GM12878 (cell line): Measurements from ENCODE around the gene LDLRAD4. TPM values are rescaled to one million over a fixed set of nuclear protein-coding genes. Genes with fewer than 3 reads are reported as not detected.

Experiments used
- ATF2 ChIP-seq: IDR thresholded peaks from 2 replicates; pipeline ENCODE4 v1.6.1; 2012; ENCODE audit warnings: low read length, inconsistent platforms
- ATF7 ChIP-seq: fragments of 450-650 bp; IDR thresholded peaks from 2 replicates; pipeline ENCODE4 v1.6.1; 2016; ENCODE audit warnings: low read depth, mild to moderate bottlenecking
- BCL11A ChIP-seq: IDR thresholded peaks from 2 replicates; pipeline ENCODE4 v1.6.1; 2011; ENCODE audit warnings: low read depth, low read length
- BMI1 ChIP-seq: fragments of 450-650 bp; IDR thresholded peaks from 2 replicates; pipeline ENCODE4 v1.6.1; 2016; ENCODE audit warnings: mild to moderate bottlenecking, moderate library complexity, borderline replicate concordance
- CBFB ChIP-seq: IDR thresholded peaks from 2 replicates; pipeline ENCODE4 v1.6.1; 2016; ENCODE audit warnings: antibody characterized with exemption, low read depth
- CHD2 ChIP-seq: IDR thresholded peaks from 2 replicates; pipeline ENCODE4 v1.6.1; 2011; ENCODE audit warnings: low read depth, low read length, improper control_type of control experiment, borderline replicate concordance
- EED ChIP-seq: sonication (generic); IDR thresholded peaks from 2 replicates; pipeline ENCODE4 v1.6.1; 2016; ENCODE audit warnings: antibody characterized with exemption, low read depth
- EZH2 ChIP-seq: IDR thresholded peaks from 2 replicates; pipeline ENCODE4 v1.6.1; 2012; ENCODE audit warnings: low read depth, mild to moderate bottlenecking, control low read depth, inconsistent platforms, low read length, borderline replicate concordance; ENCODE audit not compliant: control insufficient read depth
- JUNB ChIP-seq: IDR thresholded peaks from 2 replicates; pipeline ENCODE4 v1.6.1; 2016; ENCODE audit warnings: antibody characterized with exemption, mild to moderate bottlenecking
- MTA2 ChIP-seq: fragments of 450-650 bp; IDR thresholded peaks from 2 replicates; pipeline ENCODE4 v1.6.1; 2016; ENCODE audit warnings: low read depth, mild to moderate bottlenecking, moderate library complexity
- NFIC ChIP-seq: IDR thresholded peaks from 2 replicates; pipeline ENCODE4 v1.6.1; 2012; ENCODE audit warnings: low read depth, mild to moderate bottlenecking, inconsistent platforms, low read length, moderate library complexity
- NFYA ChIP-seq: IDR thresholded peaks from 2 replicates; pipeline ENCODE4 v1.6.1; 2011; ENCODE audit warnings: low read depth, mild to moderate bottlenecking, low read length, improper control_type of control experiment, borderline replicate concordance
- NKRF ChIP-seq: fragments of 450-650 bp; conservative IDR thresholded peaks from 2 replicates; pipeline ENCODE4 v1.6.1; 2017; ENCODE audit warnings: mild to moderate bottlenecking, moderate library complexity
- RELB ChIP-seq: fragments of 450-650 bp; IDR thresholded peaks from 2 replicates; pipeline ENCODE4 v1.6.1; 2017; ENCODE audit warnings: low read depth, mild to moderate bottlenecking, moderate library complexity
- SMC3 ChIP-seq: IDR thresholded peaks from 2 replicates; pipeline ENCODE4 v1.6.1; 2011; ENCODE audit warnings: low read length, improper control_type of control experiment, borderline replicate concordance
- STAT1 ChIP-seq: fragments of 450-650 bp; conservative IDR thresholded peaks from 2 replicates; pipeline ENCODE4 v1.6.1; 2014; ENCODE audit warnings: antibody characterized with exemption, mild to moderate bottlenecking
- STAT3 ChIP-seq: IDR thresholded peaks from 2 replicates; pipeline ENCODE4 v1.6.1; 2011; ENCODE audit warnings: low read depth, low read length, improper control_type of control experiment
- TAF1 ChIP-seq: IDR thresholded peaks from 2 replicates; pipeline ENCODE4 v1.6.1; 2011; ENCODE audit warnings: mild to moderate bottlenecking, low read depth, low read length, borderline replicate concordance
- USF2 ChIP-seq: IDR thresholded peaks from 2 replicates; pipeline ENCODE4 v1.6.1; 2011; ENCODE audit warnings: low read depth, low read length, improper control_type of control experiment, borderline replicate concordance
- ZBED1 ChIP-seq: IDR thresholded peaks from 2 replicates; pipeline ENCODE4 v1.6.1; 2016; ENCODE audit warnings: borderline replicate concordance
- polyA plus RNA-seq, 11 experiments: library from polyadenylated mRNA; depleted of rRNA in 4 of 11; unstranded in 6 of 11; stranded (reverse) in 5 of 11; fragments of >200 nt; fragmentation: Nextera tagmentation in 4 of 11; fragmentation: Illumina TruSeq in 1 of 11; extraction: Ambion mirVana in 4 of 11; extraction: Trizol in 1 of 11; gene quantifications; 1 replicate in 1 of 11; 2 replicates in 10 of 11; pipeline versions ENCODE4 v1.2.1 to v1.2.3, GENCODE V29; 2011 to 2016; ENCODE audit warnings: inconsistent platforms in 2 of 11, missing spikeins in 2 of 11, low read depth in 1 of 11
- total RNA-seq, 4 experiments: library from RNA; depleted of rRNA in 3 of 4; stranded (reverse); fragments of >200 nt in 3 of 4; fragmentation: Illumina TruSeq in 1 of 4; extraction: Trizol in 1 of 4; gene quantifications; 2 replicates each; pipeline versions ENCODE4 v1.2.1 to v1.2.3, GENCODE V29; 2013 to 2021
- TF ChIP-seq, protein P1 (sequence below): fragments of 450-650 bp; IDR thresholded peaks from 2 replicates; pipeline ENCODE4 v1.6.1; 2017; ENCODE audit warnings: mild to moderate bottlenecking, low read depth, inconsistent platforms; ENCODE audit not compliant: poor library complexity, severe bottlenecking
- TF ChIP-seq, protein P2 (sequence below): IDR thresholded peaks from 2 replicates; pipeline ENCODE4 v1.6.1; 2011; ENCODE audit warnings: mild to moderate bottlenecking, low read depth, low read length, moderate library complexity; ENCODE audit not compliant: insufficient replicate concordance

Gene LDLRAD4
- total and polyA plus RNA-seq, 10 of the 15 experiments (the other 5 are each of a cell fraction or from before 2014, with no cell fraction given) = 2.7 to 16.8 (median 11.2) TPM

DNA sequence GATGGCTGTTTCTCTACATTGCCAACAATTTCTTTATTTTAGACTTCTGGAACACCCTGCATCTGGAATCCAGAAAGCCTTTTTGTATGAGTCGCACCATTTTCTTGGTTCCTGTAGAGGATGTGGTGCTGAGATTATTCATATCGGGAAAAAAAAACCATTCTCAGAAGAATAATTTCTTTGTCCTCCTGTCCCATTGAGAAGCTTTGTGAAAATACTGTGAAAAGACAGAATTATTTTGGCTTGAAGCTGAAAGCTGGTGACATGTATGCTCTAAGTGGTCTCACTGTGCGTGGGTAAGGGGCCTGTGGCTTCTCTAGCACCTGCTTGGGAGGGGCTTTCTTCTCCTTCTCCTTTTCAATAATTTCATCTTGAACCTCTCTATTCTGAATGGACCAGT is 369.4 kb downstream of the LDLRAD4 start (continued):
- TF ChIP-seq, protein P1, sequence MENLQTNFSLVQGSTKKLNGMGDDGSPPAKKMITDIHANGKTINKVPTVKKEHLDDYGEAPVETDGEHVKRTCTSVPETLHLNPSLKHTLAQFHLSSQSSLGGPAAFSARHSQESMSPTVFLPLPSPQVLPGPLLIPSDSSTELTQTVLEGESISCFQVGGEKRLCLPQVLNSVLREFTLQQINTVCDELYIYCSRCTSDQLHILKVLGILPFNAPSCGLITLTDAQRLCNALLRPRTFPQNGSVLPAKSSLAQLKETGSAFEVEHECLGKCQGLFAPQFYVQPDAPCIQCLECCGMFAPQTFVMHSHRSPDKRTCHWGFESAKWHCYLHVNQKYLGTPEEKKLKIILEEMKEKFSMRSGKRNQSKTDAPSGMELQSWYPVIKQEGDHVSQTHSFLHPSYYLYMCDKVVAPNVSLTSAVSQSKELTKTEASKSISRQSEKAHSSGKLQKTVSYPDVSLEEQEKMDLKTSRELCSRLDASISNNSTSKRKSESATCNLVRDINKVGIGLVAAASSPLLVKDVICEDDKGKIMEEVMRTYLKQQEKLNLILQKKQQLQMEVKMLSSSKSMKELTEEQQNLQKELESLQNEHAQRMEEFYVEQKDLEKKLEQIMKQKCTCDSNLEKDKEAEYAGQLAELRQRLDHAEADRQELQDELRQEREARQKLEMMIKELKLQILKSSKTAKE = peak; percentile 55
- no peak for TF ChIP-seq BMI1
- TF ChIP-seq TAF1 = 0 out of 2 replicates have a peak, but pooled peaks have one; percentile 25
- TF ChIP-seq NFIC = peak; percentile 84
- peak; percentile 47; the same call in 1 of the 2 replicates for TF ChIP-seq RELB
- TF ChIP-seq ATF2 = peak; percentile 82
- TF ChIP-seq NFYA = no peak
- TF ChIP-seq STAT1 = no peak
- peak; percentile 16; the same call in 1 of the 2 replicates for TF ChIP-seq SMC3
- peak; percentile 50 for TF ChIP-seq MTA2
- no peak for TF ChIP-seq EZH2
- peak; percentile 23; the same call in 1 of the 2 replicates for TF ChIP-seq CHD2
- TF ChIP-seq ZBED1 = peak; percentile 23; the same call in 1 of the 2 replicates
- peak; percentile 45; the same call in 1 of the 2 replicates for TF ChIP-seq ATF7
- 0 out of 2 replicates have a peak, but pooled peaks have one; percentile 21 for TF ChIP-seq CBFB
- no peak for TF ChIP-seq STAT3
- peak; percentile 84 for TF ChIP-seq JUNB
- no peak for TF ChIP-seq BCL11A
- TF ChIP-seq NKRF = no peak
- TF ChIP-seq, protein P2, sequence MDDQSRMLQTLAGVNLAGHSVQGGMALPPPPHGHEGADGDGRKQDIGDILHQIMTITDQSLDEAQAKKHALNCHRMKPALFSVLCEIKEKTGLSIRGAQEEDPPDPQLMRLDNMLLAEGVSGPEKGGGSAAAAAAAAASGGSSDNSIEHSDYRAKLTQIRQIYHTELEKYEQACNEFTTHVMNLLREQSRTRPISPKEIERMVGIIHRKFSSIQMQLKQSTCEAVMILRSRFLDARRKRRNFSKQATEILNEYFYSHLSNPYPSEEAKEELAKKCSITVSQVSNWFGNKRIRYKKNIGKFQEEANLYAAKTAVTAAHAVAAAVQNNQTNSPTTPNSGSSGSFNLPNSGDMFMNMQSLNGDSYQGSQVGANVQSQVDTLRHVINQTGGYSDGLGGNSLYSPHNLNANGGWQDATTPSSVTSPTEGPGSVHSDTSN = no peak
- no peak for TF ChIP-seq USF2
- no peak for TF ChIP-seq EED
